Peyer's patch (tissue), 4 donors: ENCODE measurements around the gene MRPL12. TPM values are rescaled to one million over a fixed set of nuclear protein-coding genes. Genes with fewer than 3 reads are reported as not detected.

Experiments
- DNase-seq, 3 donors: peaks; one replicate each; pipeline ENCODE4 v3.0.0-alpha.2; 2017 to 2019
- H3K27ac ChIP-seq, 4 donors: fragments of 200-600 bp; sonication (generic); one replicate each; pipeline ENCODE4 v1.5.1; 2016 to 2019
- H3K27me3 ChIP-seq, 2 donors: fragments of 200-600 bp; sonication (generic); one replicate each; pipeline ENCODE4 v1.5.1; 2019
- H3K36me3 ChIP-seq, 3 donors: fragments of 200-600 bp; sonication (generic); one replicate each; pipeline ENCODE4 v1.5.1; 2016 to 2019
- H3K4me1 ChIP-seq, 4 donors: fragments of 200-600 bp; sonication (generic); one replicate each; pipeline ENCODE4 v1.5.1; 2016 to 2019
- H3K4me3 ChIP-seq, 4 donors: fragments of 200-600 bp; sonication (generic); 1 replicate in 3 of 4; 2 replicates in 1 of 4; pipeline ENCODE4 v1.5.1; 2016 to 2019; ENCODE audit warnings: mild to moderate bottlenecking in 1 of 4
- H3K9me3 ChIP-seq, 4 donors: fragments of 200-600 bp; sonication (generic); one replicate each; pipeline ENCODE4 v1.5.1; 2016 to 2019; ENCODE audit warnings: mild to moderate bottlenecking in 1 of 4
- POLR2A ChIP-seq, 2 donors: fragments of 450-650 bp; IDR thresholded peaks; one replicate each; pipeline ENCODE4 v1.5.1; 2017; ENCODE audit warnings: antibody characterized with exemption in 2 of 2, mild to moderate bottlenecking in 2 of 2, moderate library complexity in 2 of 2
- total RNA-seq, 4 donors: library from RNA; depleted of rRNA; stranded (reverse); fragments of >200 nt; gene quantifications; one replicate each; pipeline ENCODE4 v1.1.0, GENCODE V29; 2016
- TF ChIP-seq, protein P1 (sequence below), 6 experiments: fragments of 450-650 bp in 4 of 6; fragments of 200-600 bp in 2 of 6; sonication (generic) in 1 of 6; IDR thresholded peaks; one replicate each; pipeline ENCODE4 v1.5.1; 2017 to 2019; ENCODE audit warnings: antibody characterized with exemption in 6 of 6, mild to moderate bottlenecking in 3 of 6, moderate library complexity in 1 of 6

The MRPL12 gene
- total RNA-seq, 4 donors from 2014 or later, result 65.6 to 99.9 (median 76.4) TPM

DNA sequence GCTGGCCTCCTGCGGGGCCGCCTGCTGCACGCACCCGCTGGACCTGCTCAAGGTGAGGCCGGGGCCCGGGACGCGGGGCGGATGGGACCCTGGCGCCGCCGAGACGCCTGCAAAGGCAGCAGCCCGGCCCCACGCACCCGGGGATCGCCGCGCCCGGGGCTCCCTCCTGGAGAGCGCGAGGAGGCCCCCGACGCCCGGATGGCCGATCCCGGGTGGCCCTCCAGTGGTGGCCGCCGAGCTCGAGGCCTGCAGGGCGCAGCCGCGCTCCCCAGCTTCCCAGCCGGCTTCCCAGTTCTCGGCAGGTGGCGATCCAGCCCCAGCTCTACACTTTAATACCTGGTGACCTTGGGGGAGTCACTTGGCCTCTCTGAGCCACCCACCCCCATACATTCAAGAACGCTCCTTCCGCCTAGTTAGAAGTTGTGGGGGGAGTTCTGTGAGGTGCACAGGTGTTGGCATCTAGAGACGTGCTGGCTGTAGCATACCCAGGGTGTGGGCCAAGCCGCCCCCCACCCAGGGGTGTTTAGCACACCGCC, 9.4 kb downstream of the MRPL12 start:
- Histone ChIP-seq H3K36me3 (peaks cover 0 to 40% (median 0%) of the 10 kb centered on the region in 3 donors), H3K27ac (peak overlapping the region; percentile 77 to 95 (median 82)), H3K4me1 (peaks cover 7 to 48% (median 14%) of the 10 kb centered on the region in 4 donors), H3K27me3 (no peaks in the 10 kb centered on the region), H3K9me3 (no peaks in the 10 kb centered on the region), H3K4me3 (peak overlapping the region; percentile 82 to 99 (median 94))
- DNase-seq, result peak in 1 of 3 donors; percentile 75
- TF ChIP-seq, protein P1, sequence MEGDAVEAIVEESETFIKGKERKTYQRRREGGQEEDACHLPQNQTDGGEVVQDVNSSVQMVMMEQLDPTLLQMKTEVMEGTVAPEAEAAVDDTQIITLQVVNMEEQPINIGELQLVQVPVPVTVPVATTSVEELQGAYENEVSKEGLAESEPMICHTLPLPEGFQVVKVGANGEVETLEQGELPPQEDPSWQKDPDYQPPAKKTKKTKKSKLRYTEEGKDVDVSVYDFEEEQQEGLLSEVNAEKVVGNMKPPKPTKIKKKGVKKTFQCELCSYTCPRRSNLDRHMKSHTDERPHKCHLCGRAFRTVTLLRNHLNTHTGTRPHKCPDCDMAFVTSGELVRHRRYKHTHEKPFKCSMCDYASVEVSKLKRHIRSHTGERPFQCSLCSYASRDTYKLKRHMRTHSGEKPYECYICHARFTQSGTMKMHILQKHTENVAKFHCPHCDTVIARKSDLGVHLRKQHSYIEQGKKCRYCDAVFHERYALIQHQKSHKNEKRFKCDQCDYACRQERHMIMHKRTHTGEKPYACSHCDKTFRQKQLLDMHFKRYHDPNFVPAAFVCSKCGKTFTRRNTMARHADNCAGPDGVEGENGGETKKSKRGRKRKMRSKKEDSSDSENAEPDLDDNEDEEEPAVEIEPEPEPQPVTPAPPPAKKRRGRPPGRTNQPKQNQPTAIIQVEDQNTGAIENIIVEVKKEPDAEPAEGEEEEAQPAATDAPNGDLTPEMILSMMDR (IDR thresholded peaks at IDR 0.05), result peak in 3 of 6 experiments; percentile 29 to 40 (median 32)
- TF ChIP-seq POLR2A (IDR thresholded peaks at IDR 0.05), result peak in 1 of 2 donors; percentile 19

DNA sequence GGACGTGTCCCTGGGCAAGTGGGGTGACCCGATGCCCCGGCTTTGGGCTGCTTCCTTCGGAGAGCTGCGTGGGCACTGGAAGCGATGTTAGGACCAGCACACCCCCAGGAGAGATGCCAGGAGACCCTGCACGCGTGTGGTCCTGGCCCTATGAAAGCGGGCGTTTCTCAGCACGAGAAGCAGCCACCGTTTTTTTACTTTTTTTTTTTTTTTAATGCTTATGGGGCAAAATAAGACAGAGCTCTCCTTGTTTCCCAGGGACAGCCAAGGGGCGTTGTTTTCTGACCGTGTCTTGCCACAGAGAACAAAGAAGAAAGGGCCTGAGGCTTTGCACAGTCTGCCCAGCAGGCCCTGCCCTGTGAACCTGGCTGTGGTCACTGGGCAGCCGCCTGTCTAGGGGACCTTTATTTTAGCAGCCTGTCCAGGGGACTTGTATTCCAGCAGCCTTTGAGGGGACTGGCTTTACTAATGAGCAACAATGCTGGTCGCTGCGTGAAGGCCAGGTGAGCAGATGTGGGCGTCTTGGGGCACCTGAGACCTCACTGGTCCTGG, 9.9 kb downstream of the MRPL12 start:
- TF ChIP-seq POLR2A (IDR thresholded peaks at IDR 0.05), result no peak
- TF ChIP-seq, protein P1 (IDR thresholded peaks at IDR 0.05), result no peak
- H3K36me3 ChIP-seq, result peaks cover 0 to 40% (median 0%) of the 10 kb centered on the region in 3 donors
- H3K4me1 ChIP-seq, result peaks cover 7 to 48% (median 14%) of the 10 kb centered on the region in 4 donors
- no peaks in the 10 kb centered on the region for H3K9me3 ChIP-seq
- H3K27ac ChIP-seq, result peak overlapping the region in 3 of 4 donors; percentile 79 to 95 (median 86)
- no peak for DNase-seq
- no peaks in the 10 kb centered on the region for H3K27me3 ChIP-seq
- H3K4me3 ChIP-seq, result peak overlapping the region; percentile 82 to 99 (median 94)

DNA sequence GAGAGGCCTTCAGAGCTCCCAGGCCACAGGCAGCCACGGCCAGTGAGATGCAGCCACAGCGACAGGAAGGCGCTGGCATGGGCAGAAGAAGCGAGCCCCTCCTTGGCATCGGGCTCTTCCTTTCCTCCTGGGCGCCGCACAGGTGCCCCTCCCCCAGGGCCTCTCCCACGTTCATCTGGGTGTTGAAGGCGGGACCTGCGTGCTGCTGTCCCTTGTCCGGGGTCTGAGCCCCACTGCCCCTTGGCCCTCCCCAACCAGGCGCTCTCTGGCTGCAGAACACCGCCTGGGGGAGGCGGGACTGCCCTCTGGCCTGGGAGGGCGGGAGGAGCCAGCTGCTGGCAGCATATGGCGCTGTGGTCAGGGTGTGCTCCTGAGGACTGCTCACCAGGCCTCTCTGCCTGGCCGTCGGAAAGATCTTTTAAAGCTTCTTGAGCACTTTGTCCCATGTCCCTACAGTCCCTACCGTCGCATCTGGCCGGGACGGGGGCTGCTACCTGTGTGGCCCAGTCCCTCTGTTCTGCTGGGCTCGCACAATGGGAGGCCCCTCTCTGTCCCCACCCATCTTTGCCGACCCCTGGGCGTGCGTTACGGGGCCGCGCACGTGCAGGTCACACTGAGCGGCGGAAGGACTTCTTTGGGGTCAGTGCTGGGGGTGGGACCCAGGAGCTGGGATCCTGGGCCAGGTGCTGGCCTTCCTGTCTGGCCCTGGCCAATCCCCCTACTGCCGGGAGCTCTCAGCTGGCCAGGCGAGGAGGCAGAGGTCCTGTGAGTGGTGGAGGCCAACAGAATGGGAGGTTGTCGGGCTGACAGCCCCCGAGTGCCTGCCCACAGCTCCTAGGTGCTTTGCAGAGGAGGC, 10.6 kb downstream of the MRPL12 start:
- Histone ChIP-seq H3K36me3 (peaks cover 0 to 39% (median 0%) of the 10 kb centered on the region in 3 donors), H3K4me3 (peak overlapping the region in 3 of 4 donors; percentile 82 to 99 (median 94)), H3K27me3 (no peaks in the 10 kb centered on the region), H3K27ac (peak overlapping the region in 3 of 4 donors; percentile 79 to 95 (median 86)), H3K9me3 (no peaks in the 10 kb centered on the region), H3K4me1 (peaks cover 7 to 48% (median 14%) of the 10 kb centered on the region in 4 donors)
- DNase-seq, result peak in 2 of 3 donors; percentile 78 to 87
- TF ChIP-seq POLR2A (IDR thresholded peaks at IDR 0.05), result peak; percentile 32 to 61
- TF ChIP-seq, protein P1 (IDR thresholded peaks at IDR 0.05), result no peak

DNA sequence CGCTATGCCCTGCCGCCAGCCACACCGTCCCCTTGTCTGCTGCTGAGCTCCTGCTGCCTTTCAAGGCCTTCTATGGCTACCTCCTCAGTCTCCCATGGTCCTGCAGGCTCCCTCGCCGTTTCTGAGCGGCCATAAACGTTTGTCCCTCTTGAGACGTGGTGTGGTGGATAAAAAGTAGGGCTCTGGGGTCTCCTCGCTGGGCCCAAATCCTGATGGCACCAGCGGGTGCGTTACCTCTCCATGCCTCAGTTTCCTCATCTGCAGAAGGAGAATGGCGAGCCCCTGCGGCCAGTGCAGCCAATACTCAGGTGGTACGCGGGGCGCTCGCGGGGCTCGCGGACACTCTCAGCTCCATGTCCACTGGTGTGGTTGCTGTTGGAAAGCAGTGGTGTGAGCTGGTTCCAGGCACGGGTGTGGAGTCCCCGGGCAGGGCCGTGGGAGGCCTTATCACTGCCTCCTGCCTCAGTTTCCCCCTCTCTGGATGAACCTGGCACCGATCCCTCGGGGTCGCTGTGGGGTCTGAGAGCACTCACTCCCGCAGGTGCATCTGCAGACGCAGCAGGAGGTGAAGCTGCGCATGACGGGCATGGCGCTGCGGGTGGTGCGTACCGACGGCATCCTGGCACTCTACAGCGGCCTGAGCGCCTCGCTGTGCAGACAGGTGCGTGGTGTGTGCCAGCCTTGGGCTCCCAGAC, 11.4 kb downstream of the MRPL12 start:
- H3K4me3 ChIP-seq, result peak overlapping the region in 2 of 4 donors; percentile 94 to 99
- peaks cover 0 to 39% (median 0%) of the 10 kb centered on the region in 3 donors for H3K36me3 ChIP-seq
- no peak for DNase-seq
- peaks cover 7 to 48% (median 14%) of the 10 kb centered on the region in 4 donors for H3K4me1 ChIP-seq
- no peak for TF ChIP-seq POLR2A (IDR thresholded peaks at IDR 0.05)
- TF ChIP-seq, protein P1 (IDR thresholded peaks at IDR 0.05), result no peak
- no peaks in the 10 kb centered on the region for H3K9me3 ChIP-seq
- peak overlapping the region in 1 of 4 donors; percentile 95 for H3K27ac ChIP-seq
- no peaks in the 10 kb centered on the region for H3K27me3 ChIP-seq
